NCI-H82 treated with DMSO at 0.1 percent for 48 hours (cell line): Measurements from ENCODE around the gene ATXN7L1.

Experiments used
- DNase-seq: peaks from one replicate; lab custom pipeline; 2025; ENCODE audit not compliant: unreplicated experiment; lab: John Stamatoyannopoulos, UW

ATXN7L1 gene

GRCh38 chr7:105682341-105683060 is 193.9 kb downstream of the ATXN7L1 start:
- DNase-seq, result no peak

- DNase-seq, result no peak
These were observed 195.8 kb downstream of the ATXN7L1 start for GRCh38 chr7:105680505-105681187.

GRCh38 chr7:105678811-105679495 is 197.4 kb downstream of the ATXN7L1 start:
- no peak for DNase-seq

- no peak for DNase-seq
These were observed 198.4 kb downstream of the ATXN7L1 start for GRCh38 chr7:105677817-105678573.

- no peak for DNase-seq
These were observed 199.0 kb downstream of the ATXN7L1 start for GRCh38 chr7:105677410-105677730.

GRCh38 chr7:105675934-105676371 is 200.4 kb downstream of the ATXN7L1 start:
- DNase-seq, result no peak

- no peak for DNase-seq
These were observed 202.0 kb downstream of the ATXN7L1 start for GRCh38 chr7:105674200-105674920.

- DNase-seq, result no peak
These were observed 202.9 kb downstream of the ATXN7L1 start for GRCh38 chr7:105673367-105674084.

GRCh38 chr7:105672801-105673200 is 203.6 kb downstream of the ATXN7L1 start:
- no peak for DNase-seq

- no peak for DNase-seq
These were observed 210.1 kb downstream of the ATXN7L1 start for GRCh38 chr7:105666324-105666723.

GRCh38 chr7:105665684-105666083 is 210.7 kb downstream of the ATXN7L1 start:
- no peak for DNase-seq

GRCh38 chr7:105664816-105665525 is 211.4 kb downstream of the ATXN7L1 start:
- peak; percentile 93 for DNase-seq

- DNase-seq, result no peak
These were observed 213.4 kb downstream of the ATXN7L1 start for GRCh38 chr7:105662998-105663397.

GRCh38 chr7:105661625-105662024 is 214.8 kb downstream of the ATXN7L1 start:
- no peak for DNase-seq

- no peak for DNase-seq
These were observed 219.4 kb downstream of the ATXN7L1 start for GRCh38 chr7:105656922-105657521.

GRCh38 chr7:105655500-105656380 is 220.7 kb downstream of the ATXN7L1 start:
- peak; percentile 69 for DNase-seq

- no peak for DNase-seq
These were observed 221.3 kb downstream of the ATXN7L1 start for GRCh38 chr7:105655067-105655466.

GRCh38 chr7:105654095-105654686 is 222.2 kb downstream of the ATXN7L1 start:
- DNase-seq, result no peak
